HepG2 (cell line): ENCODE measurements around the gene SLC29A2. TPM values are rescaled to one million over a fixed set of nuclear protein-coding genes. Genes with fewer than 3 reads are reported as not detected.
A peak's percentile ranks its signal among the peaks of the same experiment; 100 is the strongest.

ENCODE experiments used
- ERF ChIP-seq: IDR thresholded peaks from 2 replicates; pipeline ENCODE4 v1.6.1; 2018; ENCODE audit warnings: missing biosample characterization, missing genetic modification reagents
- HNF1B ChIP-seq: sonication (generic); formaldehyde crosslinking; IDR thresholded peaks from 2 replicates; pipeline ENCODE4 v1.5.1; 2020; ENCODE audit warnings: mild to moderate bottlenecking, moderate library complexity, missing genetic modification reagents
- HNF4G ChIP-seq, 2 experiments: sonication (generic) in 1 of 2; formaldehyde crosslinking in 1 of 2; IDR thresholded peaks; 2 replicates each; pipeline versions ENCODE4 v1.4.0 to v1.6.1; 2011 to 2020; ENCODE audit warnings: borderline replicate concordance in 2 of 2, low read depth in 2 of 2, mild to moderate bottlenecking in 2 of 2, low read length in 1 of 2, missing genetic modification reagents in 1 of 2, moderate library complexity in 1 of 2
- MAFG ChIP-seq: sonication (generic); formaldehyde crosslinking; IDR thresholded peaks from 2 replicates; pipeline ENCODE4 v1.5.1; 2020; ENCODE audit warnings: mild to moderate bottlenecking, missing genetic modification reagents
- MEIS1 ChIP-seq: sonication (generic); formaldehyde crosslinking; IDR thresholded peaks from 2 replicates; pipeline ENCODE4 v1.9.0; 2021; ENCODE audit warnings: mild to moderate bottlenecking, missing genetic modification reagents, moderate library complexity, borderline replicate concordance
- MTA1 ChIP-seq: sonication (generic); formaldehyde crosslinking; IDR thresholded peaks from 2 replicates; pipeline ENCODE4 v1.4.0; 2020; ENCODE audit warnings: missing genetic modification reagents, mild to moderate bottlenecking, borderline replicate concordance
- NCOA2 ChIP-seq: sonication (generic); formaldehyde crosslinking; IDR thresholded peaks from 2 replicates; pipeline ENCODE4 v1.8.0; 2022; ENCODE audit warnings: inconsistent platforms
- NRL ChIP-seq: sonication (generic); formaldehyde crosslinking; IDR thresholded peaks from 2 replicates; pipeline ENCODE4 v1.5.0; 2020; ENCODE audit warnings: missing genetic modification reagents, mild to moderate bottlenecking, moderate library complexity, borderline replicate concordance
- PBX3 ChIP-seq: sonication (generic); formaldehyde crosslinking; IDR thresholded peaks from 2 replicates; pipeline ENCODE4 v1.8.1; 2023; ENCODE audit warnings: missing genetic modification reagents, inconsistent platforms, borderline replicate concordance
- PHF8 ChIP-seq: sonication (generic); formaldehyde crosslinking; IDR thresholded peaks from 2 replicates; pipeline ENCODE4 v1.5.0; 2020; ENCODE audit warnings: missing genetic modification reagents
- SMC3 ChIP-seq: IDR thresholded peaks from 2 replicates; pipeline ENCODE4 v1.6.1; 2011; ENCODE audit warnings: low read length, improper control_type of control experiment
- TCF12 ChIP-seq, 2 experiments: fragments of 450-650 bp in 1 of 2; sonication (generic) in 1 of 2; formaldehyde crosslinking in 1 of 2; IDR thresholded peaks; 2 replicates each; pipeline versions ENCODE4 v1.6.1 to v1.8.0; 2017 to 2022; ENCODE audit warnings: antibody characterized with exemption in 1 of 2, mild to moderate bottlenecking in 1 of 2, missing genetic modification reagents in 1 of 2, moderate library complexity in 1 of 2
- ZBTB33 ChIP-seq: sonication (generic); formaldehyde crosslinking; IDR thresholded peaks from 2 replicates; pipeline ENCODE4 v1.4.0; 2020; ENCODE audit warnings: missing genetic modification reagents
- ZFP90 ChIP-seq: sonication (generic); formaldehyde crosslinking; IDR thresholded peaks from 2 replicates; pipeline ENCODE4 v1.8.0; 2022; ENCODE audit warnings: missing genetic modification reagents, mild to moderate bottlenecking, inconsistent platforms, borderline replicate concordance
- ZIK1 ChIP-seq: sonication (generic); formaldehyde crosslinking; IDR thresholded peaks from 2 replicates; pipeline ENCODE4 v1.5.0; 2020; ENCODE audit warnings: mild to moderate bottlenecking, low read depth, missing genetic modification reagents, borderline replicate concordance
- ZNF12 ChIP-seq: sonication (generic); formaldehyde crosslinking; IDR thresholded peaks from 2 replicates; pipeline ENCODE4 v1.5.0; 2020; ENCODE audit warnings: missing genetic modification reagents
- ZNF430 ChIP-seq: sonication (generic); formaldehyde crosslinking; IDR thresholded peaks from 2 replicates; pipeline ENCODE4 v1.9.0; 2021; ENCODE audit warnings: mild to moderate bottlenecking, missing genetic modification reagents
- ZNF687 ChIP-seq: sonication (generic); formaldehyde crosslinking; IDR thresholded peaks from 2 replicates; pipeline ENCODE4 v1.5.1; 2020; ENCODE audit warnings: mild to moderate bottlenecking, missing genetic modification reagents, moderate library complexity
- polyA plus RNA-seq, 8 experiments: library from polyadenylated mRNA; depleted of rRNA in 3 of 8; stranded (reverse) in 7 of 8; unstranded in 1 of 8; fragments of >200 nt; fragmentation: Illumina TruSeq in 4 of 8; extraction: Trizol in 4 of 8; gene quantifications; 2 replicates each; pipeline versions ENCODE4 v1.2.1 to v1.2.3, GENCODE V29; 2011 to 2016; ENCODE audit warnings: low read depth in 4 of 8, missing spikeins in 1 of 8, mixed read lengths in 1 of 8; ENCODE audit not compliant: insufficient read depth in 1 of 8
- total RNA-seq, 5 experiments: library from RNA; depleted of rRNA; stranded (reverse); fragments of >200 nt; fragmentation: Illumina TruSeq; extraction: Trizol; gene quantifications; 2 replicates each; pipeline ENCODE4 v1.2.3, GENCODE V29; 2016; ENCODE audit warnings: low read depth in 1 of 5

SLC29A2 gene
- total and polyA plus RNA-seq, 2 of the 13 experiments (the other 11 are each of a cell fraction or from before 2014, with no cell fraction given), result 0.63 to 0.66 TPM

GRCh38 chr11:66336234-66337102 lies 35.1 kb downstream of the SLC29A2 start, which contains the start of gene RIN1 (continued):
- TF ChIP-seq NCOA2 (CRISPR knock-in tag) (peak; percentile 53; the same call in 1 of the 2 replicates), ZNF430 (CRISPR knock-in tag) (no peak), ZFP90 (CRISPR knock-in tag) (0 out of 2 replicates have a peak, but pooled peaks have one; percentile 79), ZBTB33 (peak; percentile 41; the same call in 1 of the 2 replicates), MEIS1 (CRISPR knock-in tag) (no peak), ERF (CRISPR knock-in tag) (peak; percentile 85), SMC3 (peak; percentile 77), ZNF12 (0 out of 2 replicates have a peak, but pooled peaks have one; percentile 12), HNF1B (peak; percentile 94), HNF4G (IDR thresholded peaks at IDR 0.05; ENCODE audit: borderline replicate concordance, low read depth, low read length) (peak; percentile 57; the same call in 1 of the 2 replicates), HNF4G (CRISPR knock-in tag; IDR thresholded peaks at IDR 0.05; ENCODE audit: borderline replicate concordance, low read depth) (no peak), MTA1 (CRISPR knock-in tag) (peak; percentile 81; the same call in 1 of the 2 replicates), ZNF687 (peak; percentile 85), PBX3 (CRISPR knock-in tag) (no peak), MAFG (CRISPR knock-in tag) (no peak), PHF8 (CRISPR knock-in tag) (peak; percentile 51; the same call in 1 of the 2 replicates), TCF12 (IDR thresholded peaks at IDR 0.05) (no peak), TCF12 (CRISPR knock-in tag; IDR thresholded peaks at IDR 0.05) (no peak), NRL (CRISPR knock-in tag) (peak; percentile 65), ZIK1 (CRISPR knock-in tag) (peak; percentile 63; the same call in 1 of the 2 replicates)
